Omental fat pad (tissue), 4 donors: Measurements from ENCODE around the gene SUPT5H. TPM values are rescaled to one million over a fixed set of nuclear protein-coding genes. Genes with fewer than 3 reads are reported as not detected.
"Not testable (repeated sequence)": the region's sequence is repeated elsewhere in the genome, so short reads cannot be mapped to it uniquely, and the experiment has no call there.

Source experiments
- ATAC-seq: fragments of 150-250 bp; one replicate; pipeline ENCODE4 v1.9.1; 2016; ENCODE audit warnings: mild to moderate bottlenecking, moderate library complexity; ENCODE audit not compliant: low FRiP score
- DNase-seq: peaks from one replicate; pipeline ENCODE4 v3.0.0-alpha.2; 2019; ENCODE audit warnings: low spot score
- total RNA-seq, 4 donors: library from RNA; depleted of rRNA; stranded (reverse); fragments of >200 nt; gene quantifications; one replicate each; pipeline ENCODE4 v1.1.0, GENCODE V29; 2016
- TF ChIP-seq, protein P1 (sequence below), 3 donors: fragments of 450-650 bp; IDR thresholded peaks; one replicate each; pipeline ENCODE4 v1.5.1; 2016 to 2017; ENCODE audit warnings: antibody characterized with exemption in 3 of 3, mild to moderate bottlenecking in 3 of 3, moderate library complexity in 2 of 3

Gene SUPT5H
- total RNA-seq, 4 donors from 2014 or later, result 62.2 to 102 (median 73.3) TPM

DNA sequence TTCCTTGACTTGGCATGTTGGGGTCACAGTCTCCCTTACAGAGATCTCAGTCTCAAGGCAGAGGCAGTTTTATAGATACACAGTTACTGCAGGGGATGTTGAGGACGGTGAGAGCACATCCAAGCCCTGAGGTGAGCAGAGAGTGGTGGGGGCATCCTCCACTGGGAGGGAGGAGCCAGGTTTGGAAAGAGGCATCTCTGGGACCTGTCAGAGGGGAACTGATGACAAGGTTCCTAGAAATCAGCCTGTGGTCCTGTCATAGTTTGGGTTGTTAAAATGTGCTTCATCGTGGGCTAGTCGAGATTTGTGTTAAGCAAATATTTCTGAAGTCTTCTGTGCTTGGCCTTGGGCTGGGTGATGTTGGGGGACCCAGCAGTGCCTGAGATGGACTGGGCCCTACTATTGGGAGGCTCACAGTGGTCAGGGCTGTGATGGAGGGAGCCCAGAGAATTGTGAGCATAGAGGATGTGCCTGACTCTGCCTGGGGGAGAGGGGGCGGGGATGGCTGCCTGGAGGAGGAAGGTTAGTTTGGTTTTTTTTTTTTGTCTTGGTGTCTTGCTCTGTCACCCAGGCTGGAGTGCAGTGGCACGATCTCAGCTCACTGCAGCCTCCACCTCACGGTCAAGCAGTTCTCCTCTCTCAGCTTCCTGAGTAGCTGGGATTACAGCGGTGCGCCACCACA is 3.9 kb downstream of the SUPT5H start:
- TF ChIP-seq, protein P1, sequence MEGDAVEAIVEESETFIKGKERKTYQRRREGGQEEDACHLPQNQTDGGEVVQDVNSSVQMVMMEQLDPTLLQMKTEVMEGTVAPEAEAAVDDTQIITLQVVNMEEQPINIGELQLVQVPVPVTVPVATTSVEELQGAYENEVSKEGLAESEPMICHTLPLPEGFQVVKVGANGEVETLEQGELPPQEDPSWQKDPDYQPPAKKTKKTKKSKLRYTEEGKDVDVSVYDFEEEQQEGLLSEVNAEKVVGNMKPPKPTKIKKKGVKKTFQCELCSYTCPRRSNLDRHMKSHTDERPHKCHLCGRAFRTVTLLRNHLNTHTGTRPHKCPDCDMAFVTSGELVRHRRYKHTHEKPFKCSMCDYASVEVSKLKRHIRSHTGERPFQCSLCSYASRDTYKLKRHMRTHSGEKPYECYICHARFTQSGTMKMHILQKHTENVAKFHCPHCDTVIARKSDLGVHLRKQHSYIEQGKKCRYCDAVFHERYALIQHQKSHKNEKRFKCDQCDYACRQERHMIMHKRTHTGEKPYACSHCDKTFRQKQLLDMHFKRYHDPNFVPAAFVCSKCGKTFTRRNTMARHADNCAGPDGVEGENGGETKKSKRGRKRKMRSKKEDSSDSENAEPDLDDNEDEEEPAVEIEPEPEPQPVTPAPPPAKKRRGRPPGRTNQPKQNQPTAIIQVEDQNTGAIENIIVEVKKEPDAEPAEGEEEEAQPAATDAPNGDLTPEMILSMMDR (IDR thresholded peaks at IDR 0.05), result no peak
- DNase-seq, result no peak

DNA sequence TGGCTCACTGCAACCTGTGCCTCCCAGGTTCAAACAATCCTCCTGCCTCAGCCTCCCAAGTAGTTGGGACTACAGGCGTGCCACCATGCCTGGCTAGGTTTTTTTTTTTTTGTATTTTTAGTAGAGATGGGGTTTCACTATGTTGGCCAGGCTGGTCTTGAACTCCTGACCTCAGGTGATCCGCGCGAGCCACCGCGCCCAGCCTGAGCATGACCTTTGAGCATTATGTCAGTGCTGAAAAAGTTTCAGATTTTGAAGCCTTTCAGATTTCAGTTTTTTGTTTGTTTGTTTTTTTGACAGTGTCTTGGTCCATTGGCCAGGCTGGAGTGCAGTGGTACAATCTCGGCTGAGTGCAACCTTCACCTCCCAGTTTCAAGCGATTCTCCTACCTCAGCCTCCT is 5.9 kb downstream of the SUPT5H start:
- not testable (repeated sequence) for ATAC-seq, DNase-seq

More for the DNA sequence above, 3.9 kb downstream of the SUPT5H start:
- no peak for ATAC-seq

DNA sequence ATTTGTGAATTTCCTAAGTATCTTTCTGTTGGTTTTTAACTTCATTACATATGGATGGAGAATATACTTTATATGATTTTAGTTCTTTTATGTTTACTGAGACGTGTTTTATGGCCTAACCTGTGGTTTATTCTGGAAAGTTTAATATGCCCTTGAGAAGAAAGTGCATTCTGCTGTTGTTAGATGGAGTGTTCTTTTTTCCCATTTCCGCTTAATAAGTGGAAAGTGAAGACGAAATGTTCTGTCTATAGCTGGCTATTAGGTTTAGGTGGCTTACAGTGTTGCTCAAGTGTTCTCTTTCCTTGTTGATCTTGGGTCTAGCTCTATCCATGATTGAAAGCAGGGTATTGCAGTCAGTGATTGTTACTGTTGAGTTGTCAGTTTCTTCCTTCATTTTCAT is 18.0 kb downstream of the SUPT5H start:
- TF ChIP-seq, protein P1 (IDR thresholded peaks at IDR 0.05), result no peak
- no peak for DNase-seq
- ATAC-seq, result no peak

DNA sequence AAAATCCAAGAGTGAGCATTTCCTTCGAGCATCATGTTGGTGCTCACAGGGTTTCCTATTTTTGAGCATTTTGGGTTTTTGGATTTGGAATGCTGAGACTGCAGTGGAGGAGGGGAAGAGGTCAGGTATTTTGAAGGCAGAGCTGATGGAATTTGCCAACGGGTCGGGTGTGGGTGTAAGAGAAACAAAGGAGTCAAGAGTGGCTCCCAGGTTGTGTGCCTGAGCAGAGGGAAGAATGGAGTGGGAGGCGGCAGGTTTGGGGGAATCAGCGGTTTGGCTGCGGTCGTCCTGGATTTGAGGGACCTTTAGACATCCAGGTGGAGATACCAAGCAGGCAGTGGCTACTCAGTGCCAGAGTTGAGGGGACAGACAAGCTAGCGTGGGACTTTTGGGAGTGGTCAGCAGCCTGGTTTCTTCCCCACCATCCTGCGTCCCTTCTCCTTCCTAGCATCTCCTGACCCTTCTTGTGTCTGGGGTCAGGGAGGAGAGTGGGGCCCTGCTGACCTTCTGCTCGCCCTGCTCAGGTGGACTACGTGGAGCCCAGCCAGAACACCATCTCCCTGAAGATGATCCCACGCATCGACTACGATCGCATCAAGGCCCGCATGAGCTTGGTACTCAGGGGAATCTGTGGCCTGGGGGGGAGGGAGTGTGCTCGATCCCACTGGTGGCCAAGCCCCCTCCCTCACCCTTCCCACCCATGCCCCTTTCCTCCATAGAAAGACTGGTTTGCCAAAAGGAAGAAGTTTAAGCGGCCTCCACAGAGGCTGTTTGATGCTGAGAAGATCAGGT is 20.8 kb downstream of the SUPT5H start:
- TF ChIP-seq, protein P1 (IDR thresholded peaks at IDR 0.05), result no peak
- ATAC-seq (no peak), DNase-seq (no peak)

DNA sequence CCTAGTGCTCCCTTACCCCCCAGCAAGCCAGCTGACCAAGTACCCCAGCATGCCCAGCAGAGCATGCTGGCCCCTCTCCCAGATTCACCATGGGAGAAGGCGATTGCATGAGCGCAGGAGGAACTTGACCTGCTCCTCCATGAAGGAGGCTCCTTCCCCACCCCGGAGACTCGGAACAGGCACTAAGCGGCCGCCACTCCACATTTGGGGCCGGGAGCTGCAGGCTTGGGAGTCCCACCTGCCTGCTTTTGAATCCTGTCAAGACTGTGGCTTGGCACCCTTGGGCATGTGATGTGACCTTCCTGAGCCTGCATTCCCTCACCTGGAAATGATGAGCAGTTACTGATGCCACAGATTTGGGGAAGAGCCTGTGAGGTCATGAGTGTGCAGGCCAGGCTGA is 22.6 kb downstream of the SUPT5H start:
- DNase-seq, result no peak
- ATAC-seq, result no peak
- TF ChIP-seq, protein P1 (IDR thresholded peaks at IDR 0.05), result no peak

DNA sequence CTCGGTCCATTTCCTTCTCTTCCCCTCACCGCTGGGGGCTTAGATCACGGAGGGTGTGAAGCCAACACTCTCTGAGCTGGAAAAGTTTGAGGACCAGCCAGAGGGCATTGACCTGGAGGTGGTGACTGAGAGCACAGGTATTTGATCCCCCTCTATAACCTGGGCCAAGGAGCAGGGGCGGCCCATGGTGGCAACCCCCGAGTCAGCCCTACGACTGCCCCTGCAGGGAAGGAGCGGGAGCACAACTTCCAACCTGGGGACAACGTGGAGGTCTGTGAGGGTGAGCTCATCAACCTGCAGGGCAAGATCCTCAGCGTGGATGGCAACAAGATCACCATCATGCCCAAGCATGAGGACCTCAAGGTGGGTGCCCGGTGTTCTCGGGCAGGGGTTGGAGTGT is 23.7 kb downstream of the SUPT5H start:
- TF ChIP-seq, protein P1 (IDR thresholded peaks at IDR 0.05), result no peak
- no peak for DNase-seq
- ATAC-seq, result no peak

DNA sequence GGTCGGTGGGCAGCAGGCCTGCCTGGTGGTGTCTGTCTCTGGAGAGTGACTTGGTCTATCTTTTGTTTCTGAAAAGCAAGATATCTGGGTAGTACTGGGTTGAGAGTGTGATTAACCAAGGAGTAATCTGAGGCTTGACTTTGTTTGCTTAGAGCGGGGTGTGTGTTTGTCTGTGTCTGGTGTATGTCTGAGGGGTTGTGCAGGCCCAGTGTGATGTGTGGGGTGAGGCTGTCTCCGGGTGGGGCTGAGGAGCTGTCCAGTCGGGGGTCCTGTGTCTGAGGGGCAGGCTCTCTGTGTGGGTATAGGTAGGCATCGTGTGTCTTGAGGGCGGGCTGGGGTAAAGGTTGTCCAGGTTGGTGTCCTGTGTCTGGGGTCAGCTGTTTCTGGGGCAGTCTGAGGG is 24.2 kb downstream of the SUPT5H start:
- ATAC-seq (no peak), DNase-seq (no peak)
- TF ChIP-seq, protein P1 (IDR thresholded peaks at IDR 0.05), result no peak
